Measurements from ENCODE around the gene CAMK2N2. TPM values are rescaled to one million over a fixed set of nuclear protein-coding genes. Genes with fewer than 3 reads are reported as not detected.

CAMK2N2 gene
- total RNA-seq, 1 experiment from 2014 or later, result 5.7 TPM

- no peak overlapping the region for H3K27ac ChIP-seq (ENCODE audit: low read length)
- BruUV-seq (replicated peaks), result no TSS peak
- ATAC-seq (no peak), DNase-seq (ENCODE audit: low read depth, low spot score) (no peak)
- H3K9me3 ChIP-seq (ENCODE audit: control insufficient read depth, insufficient read depth, low read depth, low read length), result no peaks in the 10 kb centered on the region
- in situ Hi-C loops (cut with HindIII; ENCODE audit: low pct_unique_long_range_greater_than_20kb, low sequenced_read_pairs) (no loop called here), intact Hi-C loops (cut with micrococcal nuclease; ENCODE audit: unreplicated experiment) (no loop called here)
- H3K4me3 ChIP-seq (ENCODE audit: low read depth in 2 of 2, low read length in 2 of 2), result no peak overlapping the region
- no peaks in the 10 kb centered on the region for H3K4me1 ChIP-seq (ENCODE audit: control insufficient read depth, insufficient read depth, low read length)
- ChIA-PET CTCF (no interaction called here), POLR2A (no interaction called here)
- TF ChIP-seq REST (IDR thresholded peaks at IDR 0.05; ENCODE audit: insufficient read depth in 1 of 2, low read depth in 2 of 2, low read length in 1 of 2) (no peak), TCF7L2 (IDR thresholded peaks at IDR 0.05; ENCODE audit: low read depth, low read length) (no peak), POLR2AphosphoS5 (IDR thresholded peaks at IDR 0.05; ENCODE audit: low read depth, low read length) (no peak), CTCF (IDR thresholded peaks at IDR 0.05) (no peak), SIN3A (IDR thresholded peaks at IDR 0.05; ENCODE audit: borderline replicate concordance, insufficient read depth, low read depth, low read length) (no peak)
- no peaks in the 10 kb centered on the region for H3K27me3 ChIP-seq (ENCODE audit: control insufficient read depth, insufficient read depth, low read length)
- H3K36me3 ChIP-seq (ENCODE audit: control insufficient read depth, insufficient read depth, low read length), result peaks cover 36% of the 10 kb centered on the region
Measured at GRCh38 chr3:184307915-184308314, 46.6 kb upstream of the CAMK2N2 start.

GRCh38 chr3:184306341-184306972, 45.1 kb upstream of the CAMK2N2 start:
- in situ Hi-C loops (cut with HindIII; ENCODE audit: low pct_unique_long_range_greater_than_20kb, low sequenced_read_pairs), result no loop called here

More at GRCh38 chr3:184306341-184306972, 45.1 kb upstream of the CAMK2N2 start:
- intact Hi-C loops (cut with micrococcal nuclease; ENCODE audit: unreplicated experiment), result no loop called here
- CTCF ChIA-PET, result no interaction called here
- H3K27me3 ChIP-seq (ENCODE audit: control insufficient read depth, insufficient read depth, low read length), result no peaks in the 10 kb centered on the region
- H3K36me3 ChIP-seq (ENCODE audit: control insufficient read depth, insufficient read depth, low read length), result peaks cover 48% of the 10 kb centered on the region
- no TSS peak for BruUV-seq (replicated peaks)
- H3K4me3 ChIP-seq (ENCODE audit: low read depth in 2 of 2, low read length in 2 of 2), result no peak overlapping the region
- TF ChIP-seq TCF7L2 (IDR thresholded peaks at IDR 0.05; ENCODE audit: low read depth, low read length), result no peak
- TF ChIP-seq POLR2AphosphoS5 (IDR thresholded peaks at IDR 0.05; ENCODE audit: low read depth, low read length), result no peak
- no peak for TF ChIP-seq REST (IDR thresholded peaks at IDR 0.05; ENCODE audit: insufficient read depth in 1 of 2, low read depth in 2 of 2, low read length in 1 of 2)
- TF ChIP-seq CTCF (IDR thresholded peaks at IDR 0.05), result no peak
- TF ChIP-seq SIN3A (IDR thresholded peaks at IDR 0.05; ENCODE audit: borderline replicate concordance, insufficient read depth, low read depth, low read length), result no peak
- no peaks in the 10 kb centered on the region for H3K9me3 ChIP-seq (ENCODE audit: control insufficient read depth, insufficient read depth, low read depth, low read length)
- no peaks in the 10 kb centered on the region for H3K4me1 ChIP-seq (ENCODE audit: control insufficient read depth, insufficient read depth, low read length)
- POLR2A ChIA-PET, result no interaction called here
- DNase-seq (ENCODE audit: low read depth, low spot score) (no peak), ATAC-seq (no peak)
- H3K27ac ChIP-seq (ENCODE audit: low read length), result no peak overlapping the region
